ENCODE results near the gene MPZL1. TPM values are rescaled to one million over a fixed set of nuclear protein-coding genes. Genes with fewer than 3 reads are reported as not detected.

MPZL1 gene
- total and polyA plus RNA-seq, 2 of the 8 experiments (the other 6 are each of a cell fraction or from before 2014, with no cell fraction given): 37.8 to 120 TPM

GRCh38 chr1:167722152-167722869 is 529 bp downstream of the MPZL1 start (continued):
- TF ChIP-seq NRF1 (IDR thresholded peaks at IDR 0.05; ENCODE audit: low read depth, low read length): no peak
- TF ChIP-seq ATF2 (IDR thresholded peaks at IDR 0.05; ENCODE audit: low read length): no peak
- TF ChIP-seq NANOG (IDR thresholded peaks at IDR 0.05; ENCODE audit: insufficient read depth, low read depth, low read length, poor library complexity, severe bottlenecking): no peak
- no peak for TF ChIP-seq RNF2 (IDR thresholded peaks at IDR 0.05; ENCODE audit: borderline replicate concordance, low read depth, low read length, missing control alignments, poor library complexity, severe bottlenecking)
- no peak for TF ChIP-seq CHD2 (IDR thresholded peaks at IDR 0.05; ENCODE audit: low read length)
- TF ChIP-seq KDM4A (IDR thresholded peaks at IDR 0.05; ENCODE audit: low read depth, low read length, severe bottlenecking): peak; percentile 92
- peak; percentile 38; the same call in 1 of the 2 replicates for TF ChIP-seq E2F6 (IDR thresholded peaks at IDR 0.05)
- no peak for TF ChIP-seq BCL11A (IDR thresholded peaks at IDR 0.05; ENCODE audit: low read depth in 2 of 2, low read length in 2 of 2)
- no peak for TF ChIP-seq BACH1 (IDR thresholded peaks at IDR 0.05; ENCODE audit: low read length)
- no peak for TF ChIP-seq CHD1 (IDR thresholded peaks at IDR 0.05; ENCODE audit: low read depth, low read length)
- TF ChIP-seq KDM1A (IDR thresholded peaks at IDR 0.05; ENCODE audit: borderline replicate concordance, low read length): no peak
- TF ChIP-seq TBP (IDR thresholded peaks at IDR 0.05; ENCODE audit: low read depth, low read length): 0 out of 2 replicates have a peak, but pooled peaks have one; percentile 25
- TF ChIP-seq TAF7 (optimal IDR thresholded peaks at IDR 0.05; ENCODE audit: borderline replicate concordance, low read depth, low read length): no peak
- peak in 1 of 2 experiments; percentile 46; a peak in 1 of 3 replicates for TF ChIP-seq POLR2A (IDR thresholded peaks at IDR 0.05; ENCODE audit: control extremely low read depth in 1 of 2, low read depth in 2 of 2, low read length in 2 of 2)
- no peak for TF ChIP-seq SUZ12 (IDR thresholded peaks at IDR 0.05; ENCODE audit: low read length)
- TF ChIP-seq SIX5 (IDR thresholded peaks at IDR 0.05; ENCODE audit: low read depth, low read length): no peak
- TF ChIP-seq RBBP5 (IDR thresholded peaks at IDR 0.05; ENCODE audit: borderline replicate concordance, low read depth, low read length): peak; percentile 96; the same call in 1 of the 2 replicates
- no peak for TF ChIP-seq RXRA (IDR thresholded peaks at IDR 0.05; ENCODE audit: insufficient read depth, low read depth, low read length)
- TF ChIP-seq CBX8 (IDR thresholded peaks at IDR 0.05; ENCODE audit: borderline replicate concordance, low read depth, low read length): no peak
- TF ChIP-seq SIRT6 (IDR thresholded peaks at IDR 0.05; ENCODE audit: low read length): no peak
- no peak for TF ChIP-seq CTBP2 (IDR thresholded peaks at IDR 0.05; ENCODE audit: borderline replicate concordance, insufficient read depth, insufficient read length, low read length)
- no peak for TF ChIP-seq YY1 (IDR thresholded peaks at IDR 0.05; ENCODE audit: low read depth, low read length)
- TF ChIP-seq CREB1 (IDR thresholded peaks at IDR 0.05): no peak
